SW480 (cell line): ENCODE results near the gene CELA3B.
"Not testable (repeated sequence)": the region's sequence is repeated elsewhere in the genome, so short reads cannot be mapped to it uniquely, and the experiment has no call there.

Source experiments
- DNase-seq: peaks from one replicate; pipeline ENCODE4 v3.0.0-alpha.2; 2016; ENCODE audit warnings: low spot score

Gene CELA3B

GRCh38 chr1:21975296-21975695 lies 1.5 kb upstream of the CELA3B start:
- not testable (repeated sequence) for DNase-seq

GRCh38 chr1:21978209-21978608 lies 1.4 kb downstream of the CELA3B start:
- DNase-seq: not testable (repeated sequence)

- not testable (repeated sequence) for DNase-seq
Measured at GRCh38 chr1:21980515-21981220, 3.8 kb downstream of the CELA3B start.

GRCh38 chr1:21981253-21981652 lies 4.4 kb downstream of the CELA3B start:
- DNase-seq: not testable (repeated sequence)

- DNase-seq: not testable (repeated sequence)
Measured at GRCh38 chr1:21982122-21982521, 5.3 kb downstream of the CELA3B start.

- not testable (repeated sequence) for DNase-seq
Measured at GRCh38 chr1:21983539-21983938, 6.7 kb downstream of the CELA3B start.

- not testable (repeated sequence) for DNase-seq
Measured at GRCh38 chr1:21985893-21986292, 9.1 kb downstream of the CELA3B start.

GRCh38 chr1:21986386-21986785 lies 9.6 kb downstream of the CELA3B start:
- DNase-seq: not testable (repeated sequence)

- DNase-seq: not testable (repeated sequence)
Measured at GRCh38 chr1:21989672-21990393, 13.0 kb downstream of the CELA3B start.

- not testable (repeated sequence) for DNase-seq
Measured at GRCh38 chr1:21992186-21992585, 15.4 kb downstream of the CELA3B start.

GRCh38 chr1:21994716-21995115 lies 17.9 kb downstream of the CELA3B start:
- DNase-seq: not testable (repeated sequence)

GRCh38 chr1:21996663-21996970 lies 19.8 kb downstream of the CELA3B start:
- not testable (repeated sequence) for DNase-seq

GRCh38 chr1:21997891-21998623 lies 21.2 kb downstream of the CELA3B start:
- not testable (repeated sequence) for DNase-seq

- not testable (repeated sequence) for DNase-seq
Measured at GRCh38 chr1:21998624-21999294, 21.9 kb downstream of the CELA3B start.

GRCh38 chr1:21999645-22000044 lies 22.8 kb downstream of the CELA3B start:
- DNase-seq: not testable (repeated sequence)

GRCh38 chr1:22001409-22001808 lies 24.6 kb downstream of the CELA3B start, which contains the start of gene CELA3A:
Gene CELA3A (plus strand): TSS chr1:22001657. CDS start chr1:22001675, 18 bp downstream.
- no peak for DNase-seq

GRCh38 chr1:22002461-22002860 lies 25.6 kb downstream of the CELA3B start:
- DNase-seq: not testable (repeated sequence)

- DNase-seq: not testable (repeated sequence)
Measured at GRCh38 chr1:22002875-22003274, 26.1 kb downstream of the CELA3B start.

GRCh38 chr1:22003959-22004358 lies 27.1 kb downstream of the CELA3B start:
- not testable (repeated sequence) for DNase-seq

GRCh38 chr1:22005261-22006149 lies 28.7 kb downstream of the CELA3B start:
- DNase-seq: not testable (repeated sequence)

- DNase-seq: not testable (repeated sequence)
Measured at GRCh38 chr1:22006736-22007135, 29.9 kb downstream of the CELA3B start.
